Mesodermal cell (in vitro differentiated cells): ENCODE results near the gene TMCC1.

ENCODE experiments used
- H3K27ac ChIP-seq: 2 replicates; pipeline ENCODE4 v1.7.0; 2013; ENCODE audit warnings: mild to moderate bottlenecking, low read depth, low read length, moderate library complexity; ENCODE audit not compliant: severe bottlenecking
- H3K36me3 ChIP-seq: 2 replicates; pipeline ENCODE4 v1.7.1; 2013; ENCODE audit warnings: mild to moderate bottlenecking, low read length, moderate library complexity; ENCODE audit not compliant: control insufficient read depth, insufficient read depth
- H3K4me1 ChIP-seq: one replicate; pipeline ENCODE4 v1.7.1; 2013; ENCODE audit warnings: mild to moderate bottlenecking, low read length; ENCODE audit not compliant: insufficient read depth, control insufficient read depth, poor library complexity, severe bottlenecking
- H3K4me3 ChIP-seq: 2 replicates; pipeline ENCODE4 v1.7.0; 2013; ENCODE audit warnings: low read length, control low read depth, mild to moderate bottlenecking; ENCODE audit not compliant: insufficient read depth, poor library complexity, severe bottlenecking; ENCODE audit errors: extremely low read depth
- H3K9me3 ChIP-seq: 2 replicates; pipeline ENCODE4 v1.7.1; 2013; ENCODE audit warnings: mild to moderate bottlenecking, low read length, moderate library complexity; ENCODE audit not compliant: control insufficient read depth
- WGBS, 2 experiments: methylation state at CpG; one replicate each; pipeline ENCODE4 v1.1.5; 2013; ENCODE audit warnings: missing lambda C conversion rate in 2 of 2; ENCODE audit not compliant: insufficient coverage in 2 of 2; 5-methylcytosine and 5-hydroxymethylcytosine counted together

TMCC1 gene

DNA sequence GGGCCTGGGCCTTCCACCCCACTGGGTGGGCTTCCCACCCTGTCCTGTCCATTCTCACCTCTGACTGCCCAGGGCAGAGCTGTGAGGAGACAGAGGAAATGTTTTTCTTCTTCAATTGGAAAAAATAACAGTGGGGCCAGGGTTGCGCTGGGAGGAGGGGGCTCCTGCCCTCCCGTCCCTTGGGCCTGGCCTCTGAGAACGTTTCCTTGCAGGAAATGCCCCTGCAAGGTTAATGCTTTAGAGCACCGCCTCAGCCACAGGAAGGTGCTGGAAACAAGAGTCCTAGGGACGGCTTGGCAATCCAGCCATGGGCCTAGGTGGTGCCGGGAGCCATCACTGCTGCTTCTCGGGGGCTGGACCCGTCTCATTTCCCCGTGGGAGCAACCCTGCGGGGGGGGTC, 283.2 kb downstream of the TMCC1 start:
- Histone ChIP-seq H3K4me3 (no peak overlapping the region), H3K4me1 (peaks cover 28% of the 10 kb centered on the region), H3K36me3 (no peaks in the 10 kb centered on the region), H3K27ac (peak overlapping the region; percentile 83), H3K9me3 (no peaks in the 10 kb centered on the region)
- 53 to 56% methylated on average over 4 to 7 of the region's 10 CpGs for WGBS, 2 experiments

DNA sequence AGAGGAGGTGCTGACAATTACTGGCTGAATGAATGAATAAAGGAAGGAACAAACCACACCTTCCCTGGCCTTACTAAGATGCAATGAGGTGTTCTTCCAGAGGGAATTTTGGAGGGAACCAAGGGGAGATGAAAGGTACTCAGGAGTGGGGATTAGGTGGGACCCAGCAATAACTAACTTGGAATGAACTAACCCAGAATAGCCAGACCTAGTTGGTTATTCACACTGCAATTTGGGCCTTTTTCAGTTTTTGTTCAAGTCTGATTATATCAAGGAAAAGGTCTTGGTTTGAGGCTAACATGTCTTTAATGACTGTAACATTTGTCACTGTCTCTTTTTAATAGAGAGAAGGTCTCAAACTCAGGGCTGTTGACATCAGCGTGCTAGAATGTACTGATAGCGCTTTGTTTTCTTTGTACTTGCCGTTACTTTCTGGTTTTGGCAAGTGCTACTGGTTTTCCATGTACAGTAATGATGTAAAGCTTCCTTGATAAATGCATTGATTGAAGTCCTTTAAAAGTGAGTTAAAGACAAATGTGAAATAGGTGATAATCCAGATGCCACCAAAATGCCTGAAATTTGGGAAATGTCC, 283.8 kb downstream of the TMCC1 start:
- H3K4me1 ChIP-seq: peaks cover 25% of the 10 kb centered on the region
- H3K36me3 ChIP-seq: peaks cover 1% of the 10 kb centered on the region
- no peaks in the 10 kb centered on the region for H3K9me3 ChIP-seq
- peak overlapping the region; percentile 83 for H3K27ac ChIP-seq
- 68 to 77% methylated on average over 3 of the region's 3 CpGs for WGBS, 2 experiments
- H3K4me3 ChIP-seq: no peak overlapping the region

DNA sequence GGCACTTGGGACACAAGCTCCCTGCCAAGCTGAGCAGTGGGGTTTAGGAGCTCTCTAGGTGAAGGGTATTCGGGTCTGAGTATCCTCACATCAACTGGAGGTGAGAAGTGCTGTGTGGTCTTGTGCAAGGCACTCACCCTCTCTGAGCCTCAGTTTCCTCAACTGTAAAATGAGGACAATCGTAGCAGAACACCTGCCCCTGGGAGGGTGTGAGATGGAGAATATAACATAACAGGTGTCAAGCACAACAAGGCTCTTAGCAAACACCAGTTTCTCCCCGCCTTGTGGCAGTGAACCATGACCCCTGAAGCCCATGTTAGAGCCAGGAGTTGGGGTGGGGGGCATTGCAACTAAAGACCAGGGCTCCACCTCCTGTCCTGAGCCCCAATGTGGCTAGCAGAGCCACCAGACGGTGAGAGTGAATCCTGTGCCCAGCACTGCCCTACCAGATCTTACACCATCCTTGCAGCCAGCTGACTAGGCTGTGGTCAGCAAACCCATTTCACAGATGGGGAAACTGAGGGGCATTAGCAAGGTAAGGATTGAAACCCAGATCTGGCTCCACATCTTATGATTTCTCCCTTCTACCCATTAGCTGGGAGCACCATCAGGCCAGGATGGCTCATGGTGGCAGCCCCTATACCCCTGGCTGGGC, 284.4 kb downstream of the TMCC1 start:
- 78 to 94% methylated on average over 3 to 4 of the region's 4 CpGs for WGBS, 2 experiments
- H3K4me1 ChIP-seq: peaks cover 25% of the 10 kb centered on the region
- no peaks in the 10 kb centered on the region for H3K9me3 ChIP-seq
- H3K4me3 ChIP-seq: no peak overlapping the region
- peak overlapping the region; percentile 83 for H3K27ac ChIP-seq
- H3K36me3 ChIP-seq: peaks cover 8% of the 10 kb centered on the region

DNA sequence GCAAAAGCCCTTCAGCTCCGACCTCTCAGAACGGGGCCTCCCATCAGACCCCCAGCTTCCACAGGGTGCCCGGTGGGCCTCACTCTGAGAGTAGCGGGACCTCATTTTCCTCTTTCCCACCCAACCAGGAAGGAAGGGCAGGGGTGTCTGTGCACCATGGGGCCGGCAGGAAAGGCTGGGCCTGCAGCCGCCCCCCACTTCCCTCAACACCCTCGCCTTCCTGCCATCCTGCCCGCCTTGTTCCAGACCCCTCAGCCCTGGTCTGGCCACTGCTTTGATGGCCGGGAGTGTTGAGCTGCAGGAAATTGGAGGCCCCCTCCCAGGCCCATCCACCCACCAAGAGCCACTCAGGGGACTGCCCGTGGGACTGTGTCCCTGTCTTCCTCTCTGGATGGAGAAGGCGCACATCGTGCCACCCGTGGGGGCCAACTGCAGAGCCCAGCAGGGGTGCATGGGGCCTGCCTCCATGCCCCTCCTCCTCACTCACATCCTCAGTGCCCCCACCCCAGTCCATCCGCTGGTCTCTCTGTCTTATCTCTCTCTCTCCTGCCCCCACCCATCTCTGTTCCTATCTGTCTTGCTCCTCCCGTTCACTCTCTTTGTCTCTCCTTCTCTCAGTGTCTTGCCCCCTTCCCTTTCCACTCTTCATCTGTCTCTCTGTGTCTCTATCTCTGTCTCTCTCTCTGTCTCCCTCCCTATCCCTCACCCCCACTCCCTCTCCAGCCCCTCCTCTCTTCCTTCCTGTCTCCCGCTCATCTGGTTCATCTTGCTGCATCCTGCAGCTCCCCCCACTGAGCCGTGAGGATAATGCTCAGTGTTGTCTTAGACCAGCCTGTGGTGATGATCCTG, 285.2 kb downstream of the TMCC1 start:
- Histone ChIP-seq H3K4me3 (no peak overlapping the region), H3K36me3 (peaks cover 15% of the 10 kb centered on the region), H3K9me3 (no peaks in the 10 kb centered on the region), H3K4me1 (peaks cover 31% of the 10 kb centered on the region), H3K27ac (peak overlapping the region; percentile 92)
- 16 to 50% methylated on average over 6 to 13 of the region's 17 CpGs for WGBS, 2 experiments

DNA sequence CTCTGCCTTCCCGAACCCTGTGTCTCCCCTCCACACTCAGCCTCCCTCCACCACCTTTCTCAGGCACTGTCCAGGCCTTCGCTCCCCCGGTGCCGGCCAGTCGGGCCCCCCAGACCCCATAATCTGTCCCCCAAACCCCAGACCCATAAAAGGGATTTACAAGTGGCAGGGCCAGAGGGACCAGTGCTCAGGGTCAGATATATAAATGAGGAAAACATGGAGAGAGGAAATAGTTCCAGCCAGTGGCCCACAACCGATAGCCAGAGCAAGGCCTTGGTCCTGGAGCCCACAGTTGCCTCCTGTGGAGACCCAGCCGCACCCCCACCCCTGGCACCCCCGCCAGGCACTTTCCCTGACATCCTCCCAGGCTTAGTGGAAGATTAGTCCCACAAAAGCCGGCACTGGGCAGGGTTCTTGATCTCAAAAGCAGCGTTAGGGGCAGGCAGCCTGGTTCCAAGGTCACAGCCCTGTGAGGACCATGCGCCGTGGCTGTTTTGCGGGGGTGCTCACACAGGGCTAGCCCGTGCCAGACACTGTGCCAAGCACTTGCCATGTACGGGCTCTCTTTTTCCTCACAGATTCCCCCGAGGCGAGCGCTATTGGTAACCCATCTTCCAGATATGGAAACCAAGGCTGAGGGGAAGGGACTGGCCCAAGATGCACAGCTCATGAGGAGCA, 286.0 kb downstream of the TMCC1 start:
- Histone ChIP-seq H3K4me3 (peak overlapping the region; percentile 39), H3K4me1 (peaks cover 37% of the 10 kb centered on the region), H3K9me3 (no peaks in the 10 kb centered on the region), H3K36me3 (peaks cover 21% of the 10 kb centered on the region), H3K27ac (peak overlapping the region; percentile 92)
- WGBS, 2 experiments: 55 to 58% methylated on average over 11 to 14 of the region's 18 CpGs

DNA sequence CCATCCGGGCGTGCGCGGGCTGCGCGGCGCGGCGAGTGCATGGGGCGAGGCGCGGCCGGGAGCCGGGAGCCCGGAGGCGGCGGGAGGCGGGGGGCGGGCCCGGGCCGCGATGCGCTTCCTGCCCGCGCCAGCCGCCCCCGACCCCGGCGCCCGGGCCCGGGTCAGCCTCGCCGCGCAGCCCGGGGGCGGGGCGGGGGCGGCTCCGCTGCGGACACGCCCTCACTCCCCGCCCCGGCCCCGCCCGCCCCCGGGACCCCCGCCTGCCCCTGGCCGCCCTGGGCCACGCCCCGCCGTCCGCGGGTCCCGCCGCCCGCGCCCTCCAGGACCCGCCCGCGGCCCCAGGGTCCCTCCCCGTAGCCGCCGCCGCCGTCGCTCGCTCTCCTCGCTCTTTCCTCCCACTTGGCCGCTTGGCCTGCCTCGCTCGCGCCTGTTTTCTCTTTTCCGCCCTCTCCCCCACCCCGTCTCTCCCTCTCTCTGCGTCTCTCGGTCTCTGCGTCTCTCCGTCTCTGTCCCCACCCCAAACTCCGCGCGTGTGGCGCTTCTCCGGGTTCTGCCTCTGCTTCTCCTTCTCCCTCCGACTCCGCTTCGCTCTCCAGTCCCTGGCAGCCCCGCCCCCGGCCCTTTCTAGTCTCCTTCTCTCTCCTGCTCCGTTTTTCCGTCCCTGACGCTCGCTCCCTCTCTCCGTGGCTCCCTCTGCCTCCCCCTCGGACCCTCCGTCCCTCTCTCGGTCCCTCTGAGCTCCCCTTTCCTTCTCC, 286.7 kb downstream of the TMCC1 start, which contains the start of gene PLXND1:
Gene PLXND1, minus strand, starts transcription at position 41 of the 755 bp plus-strand sequence. Its CDS starts 37 bp downstream, at position 4.
- peak within 1 kb of the TSS; percentile 71 for H3K4me3 ChIP-seq
- peak within 1 kb of the TSS; percentile 92 for H3K27ac ChIP-seq
- WGBS, 2 experiments: 0 to 1% methylated on average over 56 to 58 of the region's 96 CpGs
- H3K9me3 ChIP-seq: no peaks in the 10 kb centered on the region
- peaks cover 23% of the 10 kb centered on the region for H3K36me3 ChIP-seq
- H3K4me1 ChIP-seq: peaks cover 44% of the 10 kb centered on the region

DNA sequence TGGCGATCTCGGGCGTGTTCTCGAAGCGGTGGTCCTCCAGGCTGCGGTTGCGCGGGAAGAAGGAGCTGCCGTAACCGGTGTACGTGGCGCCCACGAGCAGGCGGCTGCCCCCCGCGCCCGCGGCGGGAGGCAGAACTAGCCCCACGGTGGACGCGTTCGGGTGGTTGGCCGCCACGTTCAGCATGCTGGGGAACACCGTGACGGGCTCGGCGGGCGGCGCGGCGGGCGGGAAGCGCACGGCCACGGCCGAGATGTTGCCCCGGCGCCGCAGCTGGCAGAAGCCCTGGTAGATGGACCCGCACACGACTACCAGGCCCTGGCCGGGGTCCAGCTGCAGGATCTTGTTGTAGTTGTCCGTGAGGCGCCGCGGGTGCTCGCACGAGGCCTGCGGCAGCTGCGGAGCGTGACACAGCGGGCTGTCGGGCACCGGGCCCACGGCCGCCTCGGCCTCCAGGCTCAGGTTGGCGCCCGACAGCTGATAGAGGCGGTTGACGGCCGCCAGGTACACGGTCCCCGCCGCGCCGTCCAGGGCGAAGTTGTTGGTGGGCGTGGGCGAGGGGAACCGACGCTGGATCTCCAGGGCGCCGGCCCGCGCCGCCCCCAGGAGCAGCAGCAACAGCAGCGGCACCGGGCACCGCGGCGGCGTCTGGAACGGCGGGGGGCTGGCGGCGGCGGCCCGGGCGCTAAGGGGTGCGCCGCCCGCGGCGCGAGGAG, 287.4 kb downstream of the TMCC1 start:
- no peaks in the 10 kb centered on the region for H3K9me3 ChIP-seq
- H3K4me1 ChIP-seq: peaks cover 45% of the 10 kb centered on the region
- H3K27ac ChIP-seq: peak overlapping the region; percentile 64
- WGBS, 2 experiments: 0 to 1% methylated on average over 73 to 74 of the region's 98 CpGs
- peak overlapping the region; percentile 71 for H3K4me3 ChIP-seq
- peaks cover 28% of the 10 kb centered on the region for H3K36me3 ChIP-seq

DNA sequence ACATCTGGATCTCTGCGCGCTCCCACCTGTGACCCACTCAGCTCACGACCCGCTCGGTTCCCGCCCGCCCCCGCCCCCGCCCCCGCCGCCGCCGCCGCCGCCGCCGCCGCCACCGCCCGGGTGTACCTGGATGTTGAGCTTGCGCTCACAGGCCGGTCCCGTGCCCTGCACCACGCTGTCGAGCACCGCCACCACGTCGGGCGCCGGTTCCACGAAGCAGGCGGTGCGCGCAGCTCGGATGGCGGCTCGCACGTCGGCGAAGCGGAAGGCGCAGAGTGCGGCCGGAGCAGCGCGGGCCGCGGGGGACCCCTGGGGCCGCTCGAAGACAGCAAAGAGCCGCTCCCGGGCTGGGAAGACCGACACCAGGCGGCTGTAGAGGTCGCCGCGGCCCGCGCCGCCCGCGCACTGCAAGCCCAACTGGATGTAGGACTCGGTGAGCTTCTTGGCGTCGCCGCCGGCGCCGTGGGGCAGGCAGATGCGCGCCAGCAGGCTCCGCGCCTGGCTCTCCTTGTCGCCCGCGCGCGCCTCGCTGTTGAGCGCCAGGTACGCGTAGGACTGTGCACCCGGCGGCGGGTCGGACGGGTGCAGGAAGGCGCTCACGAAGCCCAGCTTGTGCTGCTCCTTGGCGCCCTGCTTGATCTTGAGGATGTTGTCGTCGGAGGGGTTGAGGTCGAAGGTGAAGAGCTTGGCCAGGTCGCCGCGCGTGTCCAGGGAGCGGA, 288.1 kb downstream of the TMCC1 start:
- Histone ChIP-seq H3K4me3 (peak overlapping the region; percentile 71), H3K36me3 (peaks cover 32% of the 10 kb centered on the region), H3K9me3 (no peaks in the 10 kb centered on the region), H3K27ac (peak overlapping the region; percentile 64), H3K4me1 (peaks cover 49% of the 10 kb centered on the region)
- 0% methylated on average over 75 to 79 of the region's 98 CpGs for WGBS, 2 experiments

DNA sequence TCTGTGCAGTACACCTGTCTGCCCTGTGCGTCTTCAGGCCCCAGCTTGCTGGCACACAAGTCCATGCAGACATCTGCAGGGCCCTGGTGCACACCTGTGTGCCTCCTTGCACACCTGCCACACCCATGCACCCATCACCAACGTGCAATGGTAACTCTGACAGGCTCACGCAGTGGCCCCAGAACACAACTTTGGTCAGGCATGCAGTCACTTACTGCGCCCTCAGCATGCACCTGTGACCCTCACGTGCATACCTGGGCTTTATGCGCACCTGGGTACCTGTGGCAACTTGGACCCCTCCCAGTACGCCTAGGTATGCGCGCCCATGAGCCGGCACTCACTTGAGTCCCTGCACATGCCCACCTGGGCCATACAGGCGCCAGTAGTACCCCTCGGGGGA, 288.7 kb downstream of the TMCC1 start:
- H3K27ac ChIP-seq: no peak overlapping the region
- no peaks in the 10 kb centered on the region for H3K9me3 ChIP-seq
- peak overlapping the region; percentile 71 for H3K4me3 ChIP-seq
- H3K36me3 ChIP-seq: peaks cover 32% of the 10 kb centered on the region
- H3K4me1 ChIP-seq: peaks cover 49% of the 10 kb centered on the region
- 23 to 26% methylated on average over 11 to 12 of the region's 12 CpGs for WGBS, 2 experiments
